Prostate gland (tissue), 2 donors: Measurements from ENCODE around the gene KAZALD1. TPM values are rescaled to one million over a fixed set of nuclear protein-coding genes. Genes with fewer than 3 reads are reported as not detected.

Experiments
- DNase-seq: peaks from one replicate; pipeline ENCODE4 v3.0.0-alpha.2; 2019; ENCODE audit warnings: low spot score
- H3K27ac ChIP-seq, 2 donors: fragments of 200-600 bp; sonication (generic); 2 replicates each; pipeline ENCODE4 v1.5.1; 2017 to 2019
- H3K27me3 ChIP-seq: fragments of 200-600 bp; sonication (generic); replicated peaks from 2 replicates; pipeline ENCODE4 v1.5.1; 2019; ENCODE audit not compliant: insufficient read depth
- H3K36me3 ChIP-seq, 2 donors: fragments of 200-600 bp; sonication (generic); 1 replicate in 1 of 2; 2 replicates in 1 of 2; pipeline versions ENCODE4 v1.5.1 to v1.8.1; 2017 to 2019
- H3K4me1 ChIP-seq: fragments of 200-600 bp; sonication (generic); replicated peaks from 2 replicates; pipeline ENCODE4 v1.5.1; 2019
- H3K4me3 ChIP-seq, 2 donors: fragments of 200-600 bp; sonication (generic); 2 replicates each; pipeline ENCODE4 v1.5.1; 2017 to 2019
- H3K9me3 ChIP-seq: fragments of 200-600 bp; sonication (generic); 2 replicates; pipeline ENCODE4 v1.5.1; 2017
- POLR2A ChIP-seq: fragments of 450-650 bp; IDR thresholded peaks from one replicate; pipeline ENCODE4 v1.6.1; 2016; ENCODE audit warnings: antibody characterized with exemption, mild to moderate bottlenecking
- POLR2AphosphoS5 ChIP-seq: sonication (generic); formaldehyde crosslinking; IDR thresholded peaks from one replicate; pipeline ENCODE4 v1.6.1; 2017; ENCODE audit warnings: antibody characterized with exemption
- WGBS: methylation state at CpG from one replicate; pipeline ENCODE4 v1.1.5; 2018; 5-methylcytosine and 5-hydroxymethylcytosine counted together
- intact Hi-C: fragments of 100-400 bp; cut with DNase I; formaldehyde crosslinking; loops from one replicate; pipeline ENCODE4 v1.14.2; 2022
- total RNA-seq, 2 donors: library from RNA; depleted of rRNA; stranded (reverse); fragments of >200 nt; gene quantifications; one replicate each; pipeline ENCODE4 v1.1.0, GENCODE V29; 2016
- TF ChIP-seq, protein P1 (sequence below), 4 experiments: fragments of 200-600 bp in 2 of 4; fragments of 450-650 bp in 2 of 4; sonication (generic) in 2 of 4; IDR thresholded peaks; 1 replicate in 3 of 4; 2 replicates in 1 of 4; pipeline ENCODE4 v1.5.1; 2016 to 2019; ENCODE audit warnings: antibody characterized with exemption in 4 of 4, mild to moderate bottlenecking in 2 of 4, moderate library complexity in 2 of 4

The KAZALD1 gene
- total RNA-seq, 2 donors from 2014 or later, result 9.8 to 24.4 TPM

DNA sequence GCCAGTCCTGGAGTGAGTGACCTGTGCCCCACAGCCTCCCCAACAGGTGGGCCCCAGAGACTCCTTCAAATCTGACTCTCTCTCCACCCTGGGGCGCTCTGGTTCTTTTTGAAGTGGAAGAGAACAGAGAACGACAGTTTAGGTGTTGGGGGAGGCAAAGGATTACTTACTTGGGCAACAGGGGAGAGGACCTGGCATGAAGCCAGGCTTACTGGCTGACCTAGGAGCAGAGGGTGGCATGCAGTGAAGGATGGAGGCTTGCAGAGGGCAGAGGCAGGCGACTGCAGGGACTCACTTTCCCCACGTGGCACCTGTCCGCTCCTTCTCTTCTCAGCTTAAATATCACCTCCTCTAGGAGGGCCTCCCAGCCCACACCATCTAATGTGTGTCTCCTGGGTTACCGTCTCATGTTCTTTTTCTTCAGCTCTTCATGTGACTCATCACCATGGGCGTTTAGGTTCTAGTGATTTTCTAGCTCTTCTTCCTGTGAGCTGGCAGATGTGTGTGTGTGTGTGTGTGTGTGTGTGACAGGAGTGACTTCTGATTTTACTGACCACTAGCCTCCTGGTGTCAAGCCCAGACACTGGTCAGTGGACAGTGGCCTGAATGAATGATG, 46.7 kb upstream of the KAZALD1 start:
- Histone ChIP-seq H3K4me1 (no peaks in the 10 kb centered on the region), H3K27me3 (no peaks in the 10 kb centered on the region), H3K27ac (no peak overlapping the region), H3K9me3 (no peaks in the 10 kb centered on the region), H3K4me3 (no peak overlapping the region), H3K36me3 (no peaks in the 10 kb centered on the region)
- intact Hi-C loops, result loop anchor here (1.0 to 10.0 kb wide), 2 partner anchors 21 to 450 kb away; no protein-coding TSS in a partner anchor
- DNase-seq, result no peak
- 38% methylated on average over 7 of the region's 7 CpGs for WGBS
- TF ChIP-seq, protein P1, sequence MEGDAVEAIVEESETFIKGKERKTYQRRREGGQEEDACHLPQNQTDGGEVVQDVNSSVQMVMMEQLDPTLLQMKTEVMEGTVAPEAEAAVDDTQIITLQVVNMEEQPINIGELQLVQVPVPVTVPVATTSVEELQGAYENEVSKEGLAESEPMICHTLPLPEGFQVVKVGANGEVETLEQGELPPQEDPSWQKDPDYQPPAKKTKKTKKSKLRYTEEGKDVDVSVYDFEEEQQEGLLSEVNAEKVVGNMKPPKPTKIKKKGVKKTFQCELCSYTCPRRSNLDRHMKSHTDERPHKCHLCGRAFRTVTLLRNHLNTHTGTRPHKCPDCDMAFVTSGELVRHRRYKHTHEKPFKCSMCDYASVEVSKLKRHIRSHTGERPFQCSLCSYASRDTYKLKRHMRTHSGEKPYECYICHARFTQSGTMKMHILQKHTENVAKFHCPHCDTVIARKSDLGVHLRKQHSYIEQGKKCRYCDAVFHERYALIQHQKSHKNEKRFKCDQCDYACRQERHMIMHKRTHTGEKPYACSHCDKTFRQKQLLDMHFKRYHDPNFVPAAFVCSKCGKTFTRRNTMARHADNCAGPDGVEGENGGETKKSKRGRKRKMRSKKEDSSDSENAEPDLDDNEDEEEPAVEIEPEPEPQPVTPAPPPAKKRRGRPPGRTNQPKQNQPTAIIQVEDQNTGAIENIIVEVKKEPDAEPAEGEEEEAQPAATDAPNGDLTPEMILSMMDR (IDR thresholded peaks at IDR 0.05), result no peak
- no peak for TF ChIP-seq POLR2A
- TF ChIP-seq POLR2AphosphoS5, result no peak

DNA sequence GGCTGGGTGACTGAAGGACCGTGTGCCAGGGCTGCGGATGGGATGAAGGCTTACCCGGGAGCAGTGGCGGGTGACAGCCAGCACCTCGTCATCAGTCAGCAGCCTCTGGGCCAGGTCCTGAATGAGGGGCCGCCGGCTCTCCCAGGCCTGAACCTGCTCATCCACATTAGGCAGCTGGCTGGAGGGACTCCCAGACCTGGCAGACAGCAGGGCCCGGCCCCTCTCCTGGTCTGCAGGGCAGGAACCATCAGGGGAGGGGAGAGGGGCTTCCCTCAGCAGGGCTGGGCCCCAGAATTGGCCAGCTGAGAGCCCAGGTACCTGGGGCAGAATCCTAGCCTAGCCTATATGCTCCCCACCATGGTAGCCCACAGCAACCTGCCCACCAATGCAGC, 46.2 kb upstream of the KAZALD1 start:
- no peak for DNase-seq
- no peak overlapping the region for H3K4me3 ChIP-seq
- H3K36me3 ChIP-seq, result no peaks in the 10 kb centered on the region
- no peak overlapping the region for H3K27ac ChIP-seq
- intact Hi-C loops, result loop anchor here (10.0 kb wide), 1 partner anchor 451 kb away; no protein-coding TSS in a partner anchor
- H3K27me3 ChIP-seq, result no peaks in the 10 kb centered on the region
- TF ChIP-seq POLR2AphosphoS5 (no peak), POLR2A (no peak)
- TF ChIP-seq, protein P1 (IDR thresholded peaks at IDR 0.05), result no peak
- no peaks in the 10 kb centered on the region for H3K9me3 ChIP-seq
- 62% methylated on average over 8 of the region's 8 CpGs for WGBS
- H3K4me1 ChIP-seq, result no peaks in the 10 kb centered on the region

DNA sequence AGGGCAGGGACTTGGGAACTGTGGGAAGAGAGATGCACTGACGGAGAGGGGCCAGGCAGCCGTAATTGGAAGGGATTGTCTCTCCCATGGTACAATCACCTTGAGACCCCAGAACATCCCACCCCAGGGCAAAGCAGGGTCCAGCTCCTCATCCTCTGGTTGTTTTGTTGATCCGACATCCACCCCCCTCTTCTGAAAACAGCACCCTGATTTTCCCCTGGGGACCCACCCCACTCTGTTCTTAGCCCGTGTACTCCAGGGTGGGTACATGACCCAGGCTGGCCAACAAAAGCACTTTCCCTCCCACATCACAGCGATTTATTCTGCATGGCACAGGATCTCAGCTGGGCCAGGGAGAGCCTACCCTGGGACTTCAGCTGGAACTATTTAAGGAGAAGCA, 45.0 kb upstream of the KAZALD1 start:
- WGBS, result 72% methylated on average over 5 of the region's 5 CpGs
- Histone ChIP-seq H3K4me3 (no peak overlapping the region), H3K9me3 (no peaks in the 10 kb centered on the region), H3K4me1 (no peaks in the 10 kb centered on the region), H3K27ac (no peak overlapping the region), H3K36me3 (no peaks in the 10 kb centered on the region), H3K27me3 (no peaks in the 10 kb centered on the region)
- TF ChIP-seq POLR2A (no peak), POLR2AphosphoS5 (no peak)
- TF ChIP-seq, protein P1 (IDR thresholded peaks at IDR 0.05), result no peak
- intact Hi-C loops, result loop anchor here (10.0 kb wide), 1 partner anchor 452 kb away; no protein-coding TSS in a partner anchor
- DNase-seq, result no peak

DNA sequence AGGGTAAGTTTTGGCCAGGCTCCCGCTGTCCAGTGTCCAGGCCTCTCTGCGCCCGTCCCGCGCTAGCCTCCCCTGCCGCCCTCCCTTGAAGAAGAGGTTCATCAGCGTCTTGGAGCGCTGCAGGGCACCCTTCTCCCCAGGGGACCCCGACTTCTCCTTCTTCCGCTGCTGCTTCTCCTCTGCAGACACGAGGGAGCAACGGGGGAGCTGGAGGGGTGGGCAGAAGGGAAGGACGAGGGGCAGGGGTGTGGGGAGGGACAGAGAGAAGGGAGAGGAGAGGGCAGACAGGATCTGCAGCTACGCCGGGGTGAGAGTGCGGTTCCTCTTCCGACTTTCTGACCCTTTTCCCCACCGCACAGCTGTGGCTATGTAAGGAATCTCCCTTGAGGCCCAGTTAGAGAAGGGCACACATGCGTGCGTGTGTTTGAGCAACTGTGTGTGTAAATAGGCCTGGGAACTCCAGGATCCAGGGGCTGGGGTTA, 43.6 kb upstream of the KAZALD1 start:
- no peak overlapping the region for H3K4me3 ChIP-seq
- H3K9me3 ChIP-seq, result no peaks in the 10 kb centered on the region
- H3K4me1 ChIP-seq, result no peaks in the 10 kb centered on the region
- H3K36me3 ChIP-seq, result no peaks in the 10 kb centered on the region
- intact Hi-C loops, result loop anchor here (10.0 kb wide), 1 partner anchor 453 kb away; no protein-coding TSS in a partner anchor
- no peak overlapping the region for H3K27ac ChIP-seq
- TF ChIP-seq POLR2A, result no peak
- no peak for TF ChIP-seq POLR2AphosphoS5
- TF ChIP-seq, protein P1 (IDR thresholded peaks at IDR 0.05), result no peak
- no peak for DNase-seq
- 71% methylated on average over 20 of the region's 20 CpGs for WGBS
- H3K27me3 ChIP-seq, result no peaks in the 10 kb centered on the region
